HL-60 (cell line): ENCODE results near the gene C1orf21.

Source experiments
- POLR2AphosphoS5 ChIP-seq: IDR thresholded peaks from 2 replicates; pipeline ENCODE4 v1.6.1; 2012; ENCODE audit warnings: low read depth
- TF ChIP-seq, protein P1 (sequence below): IDR thresholded peaks from one replicate; pipeline ENCODE4 v1.5.1; 2011; ENCODE audit warnings: low read length, control low read depth, inconsistent platforms; ENCODE audit not compliant: insufficient read depth
- TF ChIP-seq, protein P2 (sequence below): IDR thresholded peaks from 2 replicates; pipeline ENCODE4 v1.6.1; 2012; ENCODE audit warnings: low read depth; ENCODE audit not compliant: insufficient replicate concordance

DNA sequence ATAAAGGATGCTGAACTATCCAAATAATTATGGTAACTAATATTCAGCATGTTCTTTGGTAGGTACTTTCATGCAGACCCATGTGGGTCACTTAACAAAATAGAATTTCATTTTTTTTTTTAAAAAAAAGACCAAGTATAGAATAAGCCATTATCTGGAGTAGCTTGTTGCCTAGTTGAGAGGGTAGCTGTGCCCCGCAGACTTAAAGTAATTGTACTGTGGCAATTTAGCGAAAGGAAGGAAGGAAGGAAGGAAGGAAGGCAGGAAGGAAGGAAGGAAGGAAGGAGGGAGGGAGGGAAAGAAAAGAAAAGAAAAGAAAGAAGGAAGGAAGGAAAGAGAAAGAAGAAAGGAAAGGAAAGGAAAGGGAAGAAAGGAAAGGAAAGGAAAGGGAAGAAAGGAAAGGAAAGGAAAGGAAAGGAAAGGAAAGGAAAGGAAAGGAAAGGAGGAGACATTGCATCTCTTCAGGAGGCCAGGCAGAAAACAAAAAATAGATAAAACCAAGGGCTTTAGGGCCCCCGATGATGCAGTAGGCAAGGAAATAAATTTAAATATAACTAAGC lies 35.3 kb upstream of the C1orf21 start:
- TF ChIP-seq POLR2AphosphoS5: no peak
- TF ChIP-seq, protein P1, sequence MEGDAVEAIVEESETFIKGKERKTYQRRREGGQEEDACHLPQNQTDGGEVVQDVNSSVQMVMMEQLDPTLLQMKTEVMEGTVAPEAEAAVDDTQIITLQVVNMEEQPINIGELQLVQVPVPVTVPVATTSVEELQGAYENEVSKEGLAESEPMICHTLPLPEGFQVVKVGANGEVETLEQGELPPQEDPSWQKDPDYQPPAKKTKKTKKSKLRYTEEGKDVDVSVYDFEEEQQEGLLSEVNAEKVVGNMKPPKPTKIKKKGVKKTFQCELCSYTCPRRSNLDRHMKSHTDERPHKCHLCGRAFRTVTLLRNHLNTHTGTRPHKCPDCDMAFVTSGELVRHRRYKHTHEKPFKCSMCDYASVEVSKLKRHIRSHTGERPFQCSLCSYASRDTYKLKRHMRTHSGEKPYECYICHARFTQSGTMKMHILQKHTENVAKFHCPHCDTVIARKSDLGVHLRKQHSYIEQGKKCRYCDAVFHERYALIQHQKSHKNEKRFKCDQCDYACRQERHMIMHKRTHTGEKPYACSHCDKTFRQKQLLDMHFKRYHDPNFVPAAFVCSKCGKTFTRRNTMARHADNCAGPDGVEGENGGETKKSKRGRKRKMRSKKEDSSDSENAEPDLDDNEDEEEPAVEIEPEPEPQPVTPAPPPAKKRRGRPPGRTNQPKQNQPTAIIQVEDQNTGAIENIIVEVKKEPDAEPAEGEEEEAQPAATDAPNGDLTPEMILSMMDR: no peak
- TF ChIP-seq, protein P2, sequence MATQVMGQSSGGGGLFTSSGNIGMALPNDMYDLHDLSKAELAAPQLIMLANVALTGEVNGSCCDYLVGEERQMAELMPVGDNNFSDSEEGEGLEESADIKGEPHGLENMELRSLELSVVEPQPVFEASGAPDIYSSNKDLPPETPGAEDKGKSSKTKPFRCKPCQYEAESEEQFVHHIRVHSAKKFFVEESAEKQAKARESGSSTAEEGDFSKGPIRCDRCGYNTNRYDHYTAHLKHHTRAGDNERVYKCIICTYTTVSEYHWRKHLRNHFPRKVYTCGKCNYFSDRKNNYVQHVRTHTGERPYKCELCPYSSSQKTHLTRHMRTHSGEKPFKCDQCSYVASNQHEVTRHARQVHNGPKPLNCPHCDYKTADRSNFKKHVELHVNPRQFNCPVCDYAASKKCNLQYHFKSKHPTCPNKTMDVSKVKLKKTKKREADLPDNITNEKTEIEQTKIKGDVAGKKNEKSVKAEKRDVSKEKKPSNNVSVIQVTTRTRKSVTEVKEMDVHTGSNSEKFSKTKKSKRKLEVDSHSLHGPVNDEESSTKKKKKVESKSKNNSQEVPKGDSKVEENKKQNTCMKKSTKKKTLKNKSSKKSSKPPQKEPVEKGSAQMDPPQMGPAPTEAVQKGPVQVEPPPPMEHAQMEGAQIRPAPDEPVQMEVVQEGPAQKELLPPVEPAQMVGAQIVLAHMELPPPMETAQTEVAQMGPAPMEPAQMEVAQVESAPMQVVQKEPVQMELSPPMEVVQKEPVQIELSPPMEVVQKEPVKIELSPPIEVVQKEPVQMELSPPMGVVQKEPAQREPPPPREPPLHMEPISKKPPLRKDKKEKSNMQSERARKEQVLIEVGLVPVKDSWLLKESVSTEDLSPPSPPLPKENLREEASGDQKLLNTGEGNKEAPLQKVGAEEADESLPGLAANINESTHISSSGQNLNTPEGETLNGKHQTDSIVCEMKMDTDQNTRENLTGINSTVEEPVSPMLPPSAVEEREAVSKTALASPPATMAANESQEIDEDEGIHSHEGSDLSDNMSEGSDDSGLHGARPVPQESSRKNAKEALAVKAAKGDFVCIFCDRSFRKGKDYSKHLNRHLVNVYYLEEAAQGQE: no peak
